DND-41 (cell line): Measurements from ENCODE around the gene CDC14A.
A peak's percentile ranks its signal among the peaks of the same experiment; 100 is the strongest.

ENCODE experiments used
- ATAC-seq: fragments of 200-7000 bp; cut with Tn5 transposase; 3 replicates; pipeline ENCODE4 v1.9.1; 2021; ENCODE audit warnings: low read depth; ENCODE audit not compliant: insufficient read depth
- DNase-seq: peaks from one replicate; pipeline ENCODE4 v3.0.0-alpha.2; 2020
- H2AFZ ChIP-seq: 2 replicates; pipeline ENCODE4 v1.6.0; 2012; ENCODE audit warnings: low read depth, low read length
- H3K27ac ChIP-seq: 2 replicates; pipeline ENCODE4 v1.5.1; 2012; ENCODE audit warnings: low read length, inconsistent platforms
- H3K27me3 ChIP-seq: fragments of 200-600 bp; sonication (generic); 2 replicates; pipeline ENCODE4 v1.6.0; 2012; ENCODE audit warnings: low read length, mild to moderate bottlenecking, inconsistent platforms; ENCODE audit not compliant: insufficient read depth, poor library complexity
- H3K36me3 ChIP-seq: 2 replicates; pipeline ENCODE4 v1.5.1; 2012; ENCODE audit warnings: low read length, inconsistent platforms; ENCODE audit not compliant: insufficient read depth
- H3K4me1 ChIP-seq: 2 replicates; pipeline ENCODE4 v1.5.1; 2012; ENCODE audit warnings: mild to moderate bottlenecking, low read length; ENCODE audit not compliant: insufficient read depth
- H3K4me2 ChIP-seq: 2 replicates; pipeline ENCODE4 v1.6.0; 2012; ENCODE audit warnings: mild to moderate bottlenecking, moderate library complexity, low read length, inconsistent platforms; ENCODE audit not compliant: insufficient read depth
- H3K4me3 ChIP-seq, 2 experiments: fragments of 200-600 bp in 1 of 2; shearing (Covaris generic) in 1 of 2; 2 replicates each; pipeline ENCODE4 v1.5.1; 2012 to 2016; ENCODE audit warnings: inconsistent platforms in 2 of 2, low read length in 2 of 2, mild to moderate bottlenecking in 2 of 2, low read depth in 1 of 2, moderate library complexity in 1 of 2
- H3K79me2 ChIP-seq: 2 replicates; pipeline ENCODE4 v1.6.0; 2012; ENCODE audit warnings: low read length, inconsistent platforms; ENCODE audit not compliant: insufficient read depth
- H3K9ac ChIP-seq: 2 replicates; pipeline ENCODE4 v1.6.0; 2012; ENCODE audit warnings: low read depth, mild to moderate bottlenecking, inconsistent platforms, low read length, moderate library complexity
- H3K9me3 ChIP-seq: 2 replicates; pipeline ENCODE4 v1.5.1; 2012; ENCODE audit warnings: low read length, moderate library complexity, mild to moderate bottlenecking, inconsistent platforms; ENCODE audit not compliant: insufficient read depth, severe bottlenecking
- H4K20me1 ChIP-seq: 2 replicates; pipeline ENCODE4 v1.6.0; 2012; ENCODE audit warnings: low read length; ENCODE audit not compliant: insufficient read depth
- EZH2 ChIP-seq: IDR thresholded peaks from 3 replicates; pipeline ENCODE4 v1.6.1; 2012; ENCODE audit warnings: borderline replicate concordance, low read depth, mild to moderate bottlenecking, moderate library complexity, low read length, inconsistent platforms; ENCODE audit not compliant: severe bottlenecking
- TF ChIP-seq, protein P1 (sequence below): IDR thresholded peaks from 2 replicates; pipeline ENCODE4 v1.5.1; 2012; ENCODE audit warnings: borderline replicate concordance, low read length, moderate library complexity, mild to moderate bottlenecking; ENCODE audit not compliant: poor library complexity, severe bottlenecking; ENCODE audit errors: extremely low read depth

The CDC14A gene

DNA sequence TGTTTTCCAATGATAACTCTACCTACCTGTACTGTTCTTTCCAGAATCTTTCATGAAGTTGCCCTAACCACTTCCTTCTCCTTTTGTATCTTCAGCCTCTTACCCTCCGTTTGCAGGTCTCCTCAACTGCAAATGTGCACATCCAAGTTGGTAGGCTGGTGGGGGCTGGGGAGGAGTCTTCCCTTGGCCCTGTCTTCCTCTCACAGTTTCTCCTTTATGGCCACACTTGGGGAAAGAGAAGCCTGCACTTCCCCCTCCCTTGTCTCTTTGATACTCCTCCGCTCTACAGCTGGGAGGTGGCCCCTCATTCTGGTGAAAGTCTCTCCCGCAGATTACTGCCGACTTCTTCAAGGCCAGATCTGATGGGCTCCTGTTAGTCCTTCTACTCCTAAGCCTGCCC, 158.8 kb downstream of the CDC14A start:
- Histone ChIP-seq H3K4me1 (no peaks in the 10 kb centered on the region), H3K9me3 (no peaks in the 10 kb centered on the region), H2AFZ (no peak overlapping the region), H3K27me3 (no peaks in the 10 kb centered on the region), H3K9ac (no peak overlapping the region), H3K4me2 (no peak overlapping the region), H3K4me3 (no peak overlapping the region), H3K27ac (no peak overlapping the region), H3K36me3 (peaks cover 20% of the 10 kb centered on the region; the same call in 1 of the 2 replicates), H3K79me2 (no peaks in the 10 kb centered on the region), H4K20me1 (no peaks in the 10 kb centered on the region)
- TF ChIP-seq, protein P1, sequence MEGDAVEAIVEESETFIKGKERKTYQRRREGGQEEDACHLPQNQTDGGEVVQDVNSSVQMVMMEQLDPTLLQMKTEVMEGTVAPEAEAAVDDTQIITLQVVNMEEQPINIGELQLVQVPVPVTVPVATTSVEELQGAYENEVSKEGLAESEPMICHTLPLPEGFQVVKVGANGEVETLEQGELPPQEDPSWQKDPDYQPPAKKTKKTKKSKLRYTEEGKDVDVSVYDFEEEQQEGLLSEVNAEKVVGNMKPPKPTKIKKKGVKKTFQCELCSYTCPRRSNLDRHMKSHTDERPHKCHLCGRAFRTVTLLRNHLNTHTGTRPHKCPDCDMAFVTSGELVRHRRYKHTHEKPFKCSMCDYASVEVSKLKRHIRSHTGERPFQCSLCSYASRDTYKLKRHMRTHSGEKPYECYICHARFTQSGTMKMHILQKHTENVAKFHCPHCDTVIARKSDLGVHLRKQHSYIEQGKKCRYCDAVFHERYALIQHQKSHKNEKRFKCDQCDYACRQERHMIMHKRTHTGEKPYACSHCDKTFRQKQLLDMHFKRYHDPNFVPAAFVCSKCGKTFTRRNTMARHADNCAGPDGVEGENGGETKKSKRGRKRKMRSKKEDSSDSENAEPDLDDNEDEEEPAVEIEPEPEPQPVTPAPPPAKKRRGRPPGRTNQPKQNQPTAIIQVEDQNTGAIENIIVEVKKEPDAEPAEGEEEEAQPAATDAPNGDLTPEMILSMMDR: no peak
- TF ChIP-seq EZH2: no peak
- DNase-seq (no peak), ATAC-seq (no peak)

DNA sequence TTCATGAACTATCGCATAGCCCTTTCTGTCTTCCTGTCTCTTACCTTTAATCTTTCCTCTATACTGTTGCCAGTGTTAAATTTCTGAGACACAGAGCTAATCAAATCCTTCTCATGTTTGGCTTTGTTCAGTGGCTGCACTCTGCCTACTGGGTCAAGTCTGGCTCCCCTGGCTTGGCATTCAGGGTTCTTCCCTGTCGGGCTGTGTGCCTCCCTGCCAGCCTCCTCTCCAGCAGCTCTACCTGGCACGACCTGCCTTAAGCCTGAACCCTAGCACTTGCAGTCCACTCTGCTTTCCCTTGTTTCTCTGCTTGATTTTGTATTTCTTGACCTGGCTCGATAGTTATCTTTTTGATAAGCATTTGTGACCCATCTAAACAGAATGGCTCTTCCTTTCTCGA, 159.5 kb downstream of the CDC14A start:
- Histone ChIP-seq H3K9me3 (no peaks in the 10 kb centered on the region), H3K27me3 (no peaks in the 10 kb centered on the region), H3K79me2 (no peaks in the 10 kb centered on the region), H3K4me3 (no peak overlapping the region), H3K4me1 (no peaks in the 10 kb centered on the region), H3K4me2 (no peak overlapping the region), H2AFZ (no peak overlapping the region), H3K36me3 (peaks cover 20% of the 10 kb centered on the region; the same call in 1 of the 2 replicates), H4K20me1 (no peaks in the 10 kb centered on the region), H3K9ac (no peak overlapping the region), H3K27ac (no peak overlapping the region)
- TF ChIP-seq EZH2: no peak
- TF ChIP-seq, protein P1: no peak
- DNase-seq: no peak
- no peak for ATAC-seq

DNA sequence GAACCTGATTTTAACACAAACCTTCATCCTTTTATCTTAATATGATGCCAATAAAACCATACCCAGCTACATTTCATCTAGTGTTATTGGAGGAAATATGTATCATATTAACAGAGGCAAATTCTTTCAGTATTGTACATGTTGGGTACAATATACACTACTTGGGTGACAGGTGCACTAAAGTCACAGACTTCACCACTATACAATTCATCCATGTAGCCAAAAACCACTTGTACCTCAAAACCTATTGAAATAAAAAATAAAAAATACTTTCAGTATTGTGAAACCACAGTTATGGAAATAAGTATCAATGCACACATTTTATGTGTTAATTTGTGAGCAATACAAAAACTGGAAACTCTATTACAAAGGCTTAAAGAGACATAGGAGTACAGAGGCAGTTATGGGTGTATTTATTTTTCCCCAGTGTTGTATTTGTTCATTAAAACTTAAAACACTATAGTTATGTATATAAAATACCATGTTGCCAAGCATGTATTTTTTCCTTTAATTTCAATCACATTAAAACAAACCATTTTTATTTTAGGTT, 160.6 kb downstream of the CDC14A start:
- Histone ChIP-seq H3K27me3 (no peaks in the 10 kb centered on the region), H3K79me2 (no peaks in the 10 kb centered on the region), H4K20me1 (no peaks in the 10 kb centered on the region), H3K9me3 (no peaks in the 10 kb centered on the region), H3K9ac (no peak overlapping the region), H3K27ac (no peak overlapping the region), H3K36me3 (peaks cover 20% of the 10 kb centered on the region; the same call in 1 of the 2 replicates), H2AFZ (no peak overlapping the region), H3K4me3 (no peak overlapping the region), H3K4me1 (no peaks in the 10 kb centered on the region), H3K4me2 (no peak overlapping the region)
- no peak for TF ChIP-seq EZH2
- TF ChIP-seq, protein P1: no peak
- ATAC-seq (no peak), DNase-seq (no peak)

DNA sequence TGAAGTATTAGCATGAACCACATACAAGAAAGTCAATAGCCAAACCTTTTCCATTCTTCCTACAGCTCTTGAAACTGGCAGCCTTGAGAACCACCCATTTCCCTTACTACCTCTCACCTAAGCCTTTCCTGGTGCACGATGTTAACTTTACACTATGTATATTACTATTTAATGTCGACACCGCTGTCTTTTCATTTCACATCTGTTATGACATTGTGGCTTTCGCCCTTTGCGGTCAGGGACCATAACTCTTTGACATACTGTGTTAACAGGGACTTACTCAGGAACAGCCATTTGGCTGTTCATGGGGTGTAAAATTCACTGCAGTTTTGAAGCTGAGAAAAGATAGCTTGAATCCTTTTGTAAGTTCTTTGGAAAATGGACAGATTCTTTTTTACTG, 164.6 kb downstream of the CDC14A start:
- H3K27ac ChIP-seq: no peak overlapping the region
- H2AFZ ChIP-seq: no peak overlapping the region
- peaks cover 6% of the 10 kb centered on the region; the same call in 1 of the 2 replicates for H3K36me3 ChIP-seq
- DNase-seq: no peak
- H3K27me3 ChIP-seq: no peaks in the 10 kb centered on the region
- no peaks in the 10 kb centered on the region for H4K20me1 ChIP-seq
- H3K9ac ChIP-seq: no peak overlapping the region
- H3K4me3 ChIP-seq: no peak overlapping the region
- TF ChIP-seq, protein P1: no peak
- TF ChIP-seq EZH2: no peak
- H3K9me3 ChIP-seq: no peaks in the 10 kb centered on the region
- ATAC-seq: 0 out of 3 replicates have a peak, but pooled peaks have one; percentile 29
- no peaks in the 10 kb centered on the region for H3K79me2 ChIP-seq
- no peak overlapping the region for H3K4me2 ChIP-seq
- no peaks in the 10 kb centered on the region for H3K4me1 ChIP-seq
